ENCODE measurements around the gene FEV.

Gene FEV

DNA sequence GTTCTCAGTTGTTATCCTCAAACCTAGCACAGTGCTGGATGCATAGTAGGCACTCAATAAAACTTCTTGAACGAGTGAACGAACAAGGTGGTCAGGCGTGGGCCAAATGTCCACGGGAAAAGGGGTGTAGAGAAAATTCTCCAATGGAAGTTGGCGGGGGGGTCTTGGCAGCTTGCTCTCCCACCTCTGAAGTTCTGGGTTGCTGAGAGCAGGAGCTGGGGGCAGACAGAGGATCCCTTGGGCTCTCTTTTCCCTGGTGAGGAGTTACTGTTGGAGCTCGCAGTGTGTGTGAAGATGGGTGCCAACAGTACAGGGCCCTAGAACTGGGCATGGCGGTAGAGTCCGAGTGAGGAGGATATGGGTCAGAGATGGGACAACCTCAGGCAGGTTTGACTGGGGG is 10.6 kb upstream of the FEV start:
- DNase-seq (ENCODE audit: insufficient read length, low spot score), result no peak
- FAIRE-seq, result no peak

DNA sequence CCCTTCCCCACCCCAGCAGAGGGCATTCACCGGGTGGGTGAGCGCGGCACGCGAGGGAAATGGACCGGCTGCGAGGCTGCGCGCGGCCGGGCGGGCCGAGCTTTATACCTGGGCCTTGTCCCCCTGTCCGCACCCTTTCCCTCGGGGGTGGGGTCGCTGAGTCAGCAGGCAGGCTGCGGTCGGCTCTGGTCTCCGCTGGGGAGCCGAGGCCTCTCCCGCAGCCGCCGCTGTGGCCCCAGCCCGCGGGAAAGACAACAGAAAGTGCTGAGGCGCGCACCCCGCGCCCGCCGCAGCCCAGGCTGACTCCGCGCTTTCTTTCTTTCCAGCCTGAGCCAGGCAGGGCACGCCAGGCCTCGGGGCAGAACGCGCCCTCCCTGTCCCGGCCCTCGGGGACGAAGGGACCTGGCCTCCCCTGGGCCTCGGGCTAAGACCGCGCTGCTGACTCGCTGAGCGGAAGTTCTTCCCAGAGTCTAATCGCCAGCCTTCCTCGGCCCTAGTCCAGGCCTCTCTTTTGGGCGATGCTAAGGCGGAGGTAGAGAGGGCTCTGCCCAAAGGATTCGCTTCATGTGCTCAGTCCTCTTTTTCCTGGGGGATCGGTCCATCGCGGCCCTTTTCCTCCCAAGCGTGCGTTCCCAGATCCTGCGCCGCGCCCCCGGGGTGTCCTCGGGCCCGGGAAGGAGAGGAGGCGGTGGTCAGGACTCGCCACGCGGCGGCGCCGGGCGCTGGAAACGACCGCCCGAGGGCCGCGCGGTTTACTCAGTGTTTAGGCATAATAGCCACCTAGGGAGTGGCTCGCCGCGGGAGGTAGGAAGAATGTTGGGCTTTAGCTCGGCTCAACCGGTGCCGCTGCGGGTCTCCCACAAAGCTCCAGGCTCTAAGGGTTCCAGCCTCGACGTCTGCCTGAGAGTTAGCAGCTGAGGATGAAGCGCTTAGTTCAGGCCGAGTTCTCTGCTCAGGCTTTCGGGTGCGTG is 8.6 kb upstream of the FEV start, which contains the start of gene CRYBA2:
CRYBA2 (minus strand) TSS at position 78 of the 971 bp plus-strand sequence. CDS start 246 bp downstream, outside the sequence.
- FAIRE-seq (no peak), DNase-seq (ENCODE audit: insufficient read length, low spot score) (no peak)

DNA sequence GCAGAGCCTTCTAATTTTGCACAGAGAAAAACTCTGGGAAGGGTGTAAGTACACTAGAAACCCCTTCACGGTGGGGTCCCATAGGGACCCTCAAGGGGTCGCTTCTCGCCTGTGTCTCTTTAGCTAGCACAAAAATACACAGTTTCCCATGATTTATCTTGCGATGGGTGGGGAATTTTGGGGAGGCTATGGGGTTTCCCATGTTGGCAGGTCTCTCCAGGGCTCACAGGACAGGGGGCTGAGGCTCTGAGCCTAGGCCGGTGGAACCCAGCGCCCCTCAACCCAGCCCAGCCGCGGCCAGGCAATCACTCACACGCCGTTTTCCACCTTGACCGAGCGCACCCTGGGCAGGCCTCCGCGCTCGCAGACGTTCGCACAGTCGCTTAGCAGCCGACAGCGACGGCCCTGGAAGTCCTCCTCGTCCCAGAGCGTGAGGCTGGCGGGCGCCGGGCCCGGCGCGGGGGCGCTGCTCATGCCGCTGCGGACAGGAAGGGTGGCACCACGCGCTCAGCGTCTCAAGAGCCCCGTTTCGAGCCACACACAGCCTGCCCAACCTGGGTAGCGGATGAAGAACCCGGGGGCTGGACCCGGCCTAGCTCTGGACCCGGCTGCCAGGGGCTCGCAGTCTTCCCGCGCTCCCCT is 7.8 kb upstream of the FEV start:
- DNase-seq (ENCODE audit: insufficient read length, low spot score), result no peak
- no peak for FAIRE-seq

DNA sequence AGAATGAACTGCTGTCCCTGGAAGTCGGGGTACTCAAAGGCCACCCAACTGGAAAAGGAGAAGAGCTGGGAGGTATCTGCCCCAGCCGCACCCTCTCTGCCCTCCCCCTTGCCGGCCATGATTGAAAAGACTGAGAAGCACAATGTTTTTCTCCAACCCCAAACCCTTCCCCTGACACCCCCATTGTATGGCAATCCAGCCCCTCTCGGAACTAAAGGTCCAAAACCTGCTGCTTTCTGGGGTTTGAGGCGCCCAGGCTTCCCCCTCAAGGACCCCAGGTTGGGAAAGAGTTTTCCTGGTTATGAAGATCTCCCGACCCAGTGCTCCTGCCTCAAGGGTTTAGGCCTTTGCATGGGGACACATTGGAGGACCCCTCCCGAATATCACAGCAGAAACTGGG is 7.2 kb upstream of the FEV start:
- no peak for DNase-seq (ENCODE audit: insufficient read length, low spot score)
- no peak for FAIRE-seq

DNA sequence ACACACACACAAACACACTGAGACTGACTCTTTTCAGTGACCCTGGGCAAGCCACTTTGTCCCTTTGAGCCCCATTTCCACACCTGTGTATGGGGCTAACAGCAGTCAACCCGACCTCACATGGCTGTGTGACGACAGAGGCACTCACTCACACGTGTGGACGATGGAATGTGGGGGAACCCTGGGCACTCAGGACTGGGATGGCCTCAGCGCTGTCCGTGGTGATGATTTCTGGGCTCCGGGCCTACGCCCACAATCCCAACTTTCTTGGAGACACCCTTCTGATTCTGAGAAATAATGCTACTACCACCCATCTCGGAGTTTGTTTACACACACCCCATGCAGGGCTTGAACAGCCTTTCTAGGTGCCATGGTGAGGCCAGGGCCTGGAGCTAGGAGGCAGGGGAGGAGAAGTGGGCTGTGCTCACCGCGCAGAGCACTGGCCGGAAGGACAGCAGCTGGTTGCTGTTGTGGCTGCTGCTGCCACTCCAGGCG is 6.7 kb upstream of the FEV start:
- FAIRE-seq, result no peak
- no peak for DNase-seq (ENCODE audit: insufficient read length, low spot score)

DNA sequence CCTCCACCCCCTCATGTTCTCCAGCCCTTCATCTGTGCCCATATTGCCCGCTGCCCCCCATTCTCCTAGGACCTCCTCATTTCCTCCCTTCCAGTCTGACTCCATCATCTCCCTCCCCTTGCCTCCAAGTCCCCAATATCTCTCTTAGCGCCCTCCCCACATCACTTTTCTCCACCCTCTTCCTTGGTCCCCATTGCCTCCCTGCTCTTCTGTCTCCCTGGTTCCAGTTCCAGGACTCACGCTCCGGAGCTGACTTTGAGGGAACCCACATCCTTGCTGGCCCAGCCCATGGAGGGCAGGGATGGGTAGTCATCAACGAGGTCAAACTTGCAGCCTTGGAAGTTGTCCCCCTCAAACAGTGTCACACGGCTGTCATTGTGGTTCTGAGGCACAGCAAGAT is 5.6 kb upstream of the FEV start:
- no peak for DNase-seq (ENCODE audit: insufficient read length, low spot score)
- no peak for FAIRE-seq

DNA sequence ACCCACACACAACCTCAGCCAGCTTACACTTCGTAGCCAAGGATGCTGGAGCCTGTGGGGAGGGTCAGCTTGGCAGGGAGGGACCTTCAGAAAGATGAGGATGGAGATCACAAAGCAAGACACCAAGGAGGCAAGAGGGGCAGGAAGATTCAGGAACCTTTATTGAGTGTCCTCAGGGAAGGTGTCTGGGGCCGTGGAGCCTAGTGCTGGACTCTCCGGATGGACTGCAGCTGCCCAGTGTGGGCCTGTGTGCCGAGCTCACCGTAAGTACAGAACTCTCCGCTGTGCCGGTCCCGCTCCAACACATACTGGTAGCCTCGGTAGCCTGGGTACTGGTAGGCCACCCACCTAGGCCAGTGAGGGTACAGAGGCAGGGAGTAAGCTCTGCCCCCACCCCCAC is 5.1 kb upstream of the FEV start:
- FAIRE-seq (no peak), DNase-seq (ENCODE audit: insufficient read length, low spot score) (no peak)

DNA sequence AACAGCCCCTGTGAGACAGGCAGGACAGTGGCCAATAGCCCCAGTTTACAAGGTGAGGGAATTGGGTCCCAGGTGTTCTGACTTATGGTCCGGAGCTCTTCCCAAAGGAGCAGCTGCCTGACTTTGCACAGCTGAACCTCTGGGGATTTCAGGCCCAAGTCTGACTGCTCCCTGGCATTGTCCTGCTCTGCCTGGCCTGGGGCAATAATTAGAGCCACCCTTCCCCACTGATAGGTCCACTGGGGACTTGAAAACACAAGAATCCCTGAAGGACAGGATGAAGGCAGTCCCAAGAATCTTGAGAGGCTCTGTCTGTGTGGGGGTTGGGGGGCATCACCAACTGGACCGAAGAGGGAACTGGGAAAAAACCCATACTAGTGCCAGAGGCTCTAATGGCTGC is 3.7 kb upstream of the FEV start:
- FAIRE-seq (no peak), DNase-seq (ENCODE audit: insufficient read length, low spot score) (no peak)

DNA sequence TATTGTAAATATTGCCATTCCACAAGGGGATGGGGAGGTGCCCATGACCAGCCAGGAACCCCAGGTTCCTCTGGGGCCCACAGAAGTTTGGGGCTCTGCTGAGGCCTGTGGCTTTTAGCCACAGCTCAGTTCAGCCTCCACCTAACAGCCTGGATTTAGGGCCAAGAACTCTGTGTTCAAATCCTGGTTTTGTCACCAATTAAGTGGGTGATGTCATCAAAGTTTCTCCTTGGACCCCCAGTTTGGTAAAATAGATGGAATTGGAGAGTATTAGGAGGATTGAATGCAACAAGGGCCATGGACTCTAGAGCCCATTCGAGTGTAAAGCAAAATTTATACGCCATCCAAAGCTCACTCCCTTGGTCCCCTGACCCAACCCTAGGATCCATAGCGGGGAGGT is 3.2 kb upstream of the FEV start:
- FAIRE-seq, result no peak

DNA sequence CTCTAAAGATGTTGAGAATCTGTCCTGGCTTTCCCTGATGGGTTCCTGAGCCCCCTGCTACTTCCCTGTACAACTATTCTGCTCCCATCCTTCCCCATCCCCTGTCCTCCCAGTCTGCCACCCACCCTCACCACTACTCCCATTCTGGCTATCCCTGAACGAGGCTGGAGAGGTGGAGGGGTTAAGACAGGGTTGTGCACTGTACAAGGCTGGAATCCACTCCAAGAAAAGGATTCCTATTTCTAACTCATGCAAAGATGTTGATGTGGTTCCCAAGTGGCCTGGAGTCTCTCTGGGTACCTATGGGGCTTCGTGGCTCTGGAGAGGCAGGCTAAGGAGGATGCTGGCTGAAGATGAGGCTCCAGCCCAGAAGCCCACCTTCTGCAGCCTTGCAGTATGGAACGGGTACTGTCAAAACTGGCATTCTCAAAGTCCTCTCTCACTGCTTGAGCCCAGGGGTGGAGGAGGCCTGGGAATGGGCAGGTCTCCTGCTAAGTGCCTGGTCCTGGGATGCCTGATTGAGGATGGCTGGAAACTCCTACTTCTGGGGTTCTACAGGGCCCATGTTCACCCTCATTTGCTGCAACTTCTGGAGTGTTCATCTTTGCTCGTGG is 1.3 kb upstream of the FEV start:
- DNase-seq (ENCODE audit: insufficient read length, low spot score), result no peak
- FAIRE-seq, result no peak

More for the DNA sequence above, 3.2 kb upstream of the FEV start:
- no peak for DNase-seq (ENCODE audit: insufficient read length, low spot score)

DNA sequence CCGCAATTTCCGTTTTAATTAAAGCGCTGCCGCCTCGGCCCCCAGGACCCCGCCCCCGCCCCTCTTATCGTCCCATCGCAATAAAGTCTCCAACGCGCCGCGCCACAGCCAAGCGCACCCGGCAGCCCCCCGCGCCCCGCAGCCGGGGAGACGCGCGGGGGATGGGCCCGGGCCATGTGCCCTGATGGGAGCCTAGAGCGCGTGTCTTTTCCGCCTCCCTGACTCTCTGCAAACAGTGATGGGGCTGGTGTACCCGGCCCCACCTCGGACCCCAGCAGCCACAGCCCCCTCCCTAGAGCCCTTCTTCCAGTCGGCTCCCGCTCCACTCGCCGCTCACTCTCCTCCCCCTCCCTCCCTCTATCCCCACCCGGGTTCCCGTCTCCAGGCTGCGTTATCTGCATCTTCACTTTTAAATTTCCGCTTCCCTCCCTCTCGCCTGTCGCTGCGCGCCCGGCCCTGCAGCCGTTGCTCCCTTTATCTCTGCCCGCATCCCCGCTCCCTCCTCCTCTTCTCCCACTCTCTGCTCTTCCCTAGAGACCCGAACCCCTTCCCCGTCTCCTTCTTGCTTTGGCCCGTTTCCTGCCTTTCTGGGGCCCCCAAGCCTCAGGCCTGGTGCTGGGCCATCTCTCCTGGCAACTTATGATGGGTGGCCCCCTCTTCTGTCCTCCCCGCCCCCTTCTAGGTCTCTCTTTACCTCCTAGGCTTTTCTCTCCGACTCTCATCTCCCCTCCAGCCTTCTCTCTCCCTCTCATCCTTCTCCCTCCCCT is 524 bp upstream of the FEV start:
- FAIRE-seq (no peak), DNase-seq (ENCODE audit: insufficient read length, low spot score) (no peak)

DNA sequence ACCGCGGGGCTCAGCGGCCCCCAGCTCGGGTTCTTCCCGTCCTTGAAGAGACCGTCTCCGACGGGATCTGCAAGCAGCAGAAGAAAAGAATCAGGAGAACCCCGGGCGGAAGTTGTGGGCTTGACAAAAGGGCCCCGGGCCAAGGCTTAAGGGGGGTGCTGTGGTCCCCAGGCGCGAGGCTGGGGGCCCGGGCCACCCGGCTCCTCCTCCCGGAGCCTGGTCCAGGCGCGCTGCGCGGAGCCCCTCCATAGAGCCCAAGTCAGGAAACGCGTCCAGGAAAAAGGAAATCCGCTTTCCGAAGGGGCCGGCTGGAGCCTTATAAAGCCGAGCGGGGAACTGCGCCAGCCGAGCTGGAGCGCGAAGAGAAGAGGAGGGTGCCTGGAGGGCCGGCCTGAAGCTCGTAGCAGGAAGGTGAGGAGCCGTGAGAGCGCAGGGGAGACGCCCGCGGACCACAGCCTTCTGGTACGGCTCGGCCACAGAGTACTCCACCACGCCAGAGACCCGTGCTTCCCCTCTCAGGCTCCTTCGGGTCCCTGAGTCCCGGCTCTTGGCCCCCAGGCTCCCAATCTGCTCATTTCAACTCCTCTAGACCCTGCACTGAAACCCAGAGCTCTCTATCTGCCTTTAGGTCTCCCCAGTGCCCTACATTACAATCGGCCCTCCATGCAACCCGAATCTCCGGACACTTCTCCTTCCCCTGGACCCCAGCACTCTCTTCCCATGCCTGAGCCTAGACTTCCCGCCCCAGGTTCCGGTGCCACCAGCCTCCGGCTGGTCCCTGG is 554 bp downstream of the FEV start:
- DNase-seq (ENCODE audit: insufficient read length, low spot score) (no peak), FAIRE-seq (no peak)

DNA sequence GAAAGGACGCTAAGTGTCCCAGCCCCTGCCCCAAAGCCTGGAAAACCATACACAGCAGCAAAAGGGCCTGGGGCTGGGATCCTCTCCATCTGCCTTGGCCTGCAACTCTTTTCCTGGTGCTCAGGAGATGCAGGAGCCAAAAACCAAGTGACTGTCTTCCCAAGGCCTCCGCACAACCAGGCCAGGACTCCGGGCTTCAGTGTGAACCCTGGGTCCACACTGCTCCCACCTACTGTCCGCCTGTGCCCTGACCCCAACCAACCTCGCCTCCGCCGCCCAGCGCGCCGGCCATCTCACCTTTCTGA is 1.1 kb downstream of the FEV start:
- DNase-seq (ENCODE audit: insufficient read length, low spot score) (no peak), FAIRE-seq (no peak)

DNA sequence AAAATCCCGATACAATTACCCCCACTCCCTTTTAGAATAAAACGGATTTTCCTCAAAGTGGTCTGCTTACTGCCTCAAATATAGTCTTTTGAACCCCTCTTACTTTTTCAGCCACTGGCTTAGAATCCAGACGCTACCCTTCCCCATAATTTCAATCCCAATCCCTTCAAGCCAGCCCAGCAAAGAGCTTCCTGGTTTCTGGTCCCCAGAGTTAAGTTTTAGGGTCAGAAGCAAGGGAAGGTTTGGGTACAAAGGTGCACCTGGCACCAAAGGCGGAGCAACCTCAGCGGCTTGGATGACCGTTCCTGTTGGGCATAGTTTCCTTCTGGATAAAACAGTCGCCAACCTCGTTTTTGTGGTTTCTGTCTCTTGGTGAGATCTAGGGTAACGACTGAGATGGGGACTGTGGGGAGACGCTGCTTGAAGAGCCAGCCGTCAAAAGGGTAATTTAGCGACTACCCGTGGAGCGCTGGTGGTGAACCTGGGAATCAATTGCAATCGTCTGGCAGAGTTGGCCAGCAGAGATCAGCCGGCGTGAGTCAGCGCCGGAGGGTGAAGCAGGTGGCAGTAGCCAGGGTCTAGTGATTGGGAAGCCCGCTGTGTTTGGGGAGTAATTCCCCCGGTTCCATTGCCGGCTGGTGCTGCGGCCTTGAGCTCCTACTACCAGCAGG is 1.6 kb downstream of the FEV start:
- DNase-seq (ENCODE audit: insufficient read length, low spot score), result no peak

DNA sequence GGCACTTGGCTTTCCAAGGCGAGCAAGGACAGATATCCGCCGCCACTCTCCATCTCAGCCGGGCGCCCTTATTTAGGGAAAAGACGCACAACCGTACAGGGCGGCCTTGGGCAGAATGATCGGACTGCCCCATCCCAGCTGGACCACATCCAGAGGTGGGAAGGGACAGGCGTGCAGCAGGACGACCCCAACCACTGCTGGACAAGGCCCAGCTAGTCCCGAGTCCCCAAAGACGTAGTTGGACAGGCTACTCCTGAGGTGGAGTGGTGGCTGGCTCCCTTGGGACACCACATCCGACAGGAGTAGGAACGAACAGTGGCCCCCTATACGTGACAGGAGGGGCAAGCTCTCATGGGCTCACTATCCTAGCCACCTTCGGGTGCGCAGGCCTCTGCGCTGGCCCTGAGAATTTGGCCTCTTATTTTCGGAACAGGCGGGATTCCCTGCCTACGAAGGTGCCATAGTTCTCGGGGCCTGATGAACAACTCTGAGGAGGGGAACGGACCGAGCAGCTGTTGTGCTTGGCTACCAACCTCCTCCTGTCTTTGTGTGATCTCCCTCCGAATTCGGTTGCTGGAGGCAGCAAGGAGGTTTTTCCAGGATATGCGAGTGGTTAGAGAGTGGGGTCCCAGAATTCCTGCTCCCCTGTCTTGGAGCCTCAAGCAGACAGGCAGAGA is 2.3 kb downstream of the FEV start:
- no peak for FAIRE-seq
- no peak for DNase-seq (ENCODE audit: insufficient read length, low spot score)

More for the DNA sequence above, 1.6 kb downstream of the FEV start:
- FAIRE-seq, result no peak

DNA sequence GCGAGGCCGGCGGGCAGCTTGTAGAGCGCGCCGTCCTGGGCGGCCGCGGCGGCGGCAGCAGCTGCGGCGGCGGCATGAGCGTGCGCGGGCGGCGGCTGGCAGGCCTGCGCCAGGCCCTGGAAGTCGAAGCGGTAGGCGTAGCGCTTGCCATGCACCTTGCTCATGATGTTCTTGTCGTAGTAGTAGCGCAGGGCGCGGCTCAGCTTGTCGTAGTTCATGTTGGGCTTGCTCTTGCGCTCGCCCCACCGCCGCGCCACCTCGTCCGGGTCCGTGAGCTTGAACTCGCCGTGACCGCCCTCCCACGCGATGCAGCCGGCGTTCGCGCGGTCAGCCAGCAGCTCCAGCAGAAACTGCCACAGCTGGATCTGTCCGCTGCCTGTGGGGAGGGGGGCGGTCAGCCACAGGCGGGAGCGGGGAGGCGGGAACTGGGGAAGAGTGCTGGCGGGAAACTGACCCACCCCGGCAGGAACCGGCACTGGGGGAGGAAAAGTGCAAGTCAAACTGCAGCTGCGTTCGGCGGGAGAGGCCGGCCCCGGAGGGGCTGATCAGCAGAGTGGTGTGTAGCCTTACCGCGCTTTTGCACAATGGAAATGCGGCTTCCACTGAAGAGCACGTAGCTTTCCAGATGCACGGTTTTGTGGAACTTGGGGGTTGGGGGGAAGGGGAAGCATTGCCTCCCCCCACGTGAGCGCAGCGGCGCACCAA is 3.0 kb downstream of the FEV start:
- FAIRE-seq, result no peak
- no peak for DNase-seq (ENCODE audit: insufficient read length, low spot score)

DNA sequence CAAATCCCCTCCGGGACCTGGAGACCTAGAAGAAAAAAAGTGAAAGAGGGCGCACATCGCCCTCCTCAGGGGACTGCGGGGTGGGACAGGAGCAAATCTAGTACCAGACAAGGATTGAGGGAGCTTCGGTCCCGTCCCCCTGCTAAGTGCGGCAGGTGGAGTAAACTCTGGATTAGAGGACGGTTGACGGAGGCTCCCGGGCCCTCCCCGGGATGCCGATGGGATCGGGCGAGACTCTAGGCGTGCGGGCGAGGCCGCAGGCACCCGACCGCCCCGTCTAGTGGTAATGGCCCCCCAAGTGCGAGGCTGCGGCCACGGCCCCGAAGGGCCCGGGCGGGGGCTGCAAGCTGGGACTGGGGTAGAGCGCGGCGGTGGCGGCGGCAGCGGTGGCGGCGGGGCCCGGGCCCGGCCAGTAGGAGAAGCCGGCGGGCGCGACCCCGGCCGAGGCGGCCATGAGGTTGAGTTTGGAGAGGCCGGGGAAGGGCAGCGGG is 3.5 kb downstream of the FEV start:
- DNase-seq (ENCODE audit: insufficient read length, low spot score), result no peak
- FAIRE-seq, result no peak

DNA sequence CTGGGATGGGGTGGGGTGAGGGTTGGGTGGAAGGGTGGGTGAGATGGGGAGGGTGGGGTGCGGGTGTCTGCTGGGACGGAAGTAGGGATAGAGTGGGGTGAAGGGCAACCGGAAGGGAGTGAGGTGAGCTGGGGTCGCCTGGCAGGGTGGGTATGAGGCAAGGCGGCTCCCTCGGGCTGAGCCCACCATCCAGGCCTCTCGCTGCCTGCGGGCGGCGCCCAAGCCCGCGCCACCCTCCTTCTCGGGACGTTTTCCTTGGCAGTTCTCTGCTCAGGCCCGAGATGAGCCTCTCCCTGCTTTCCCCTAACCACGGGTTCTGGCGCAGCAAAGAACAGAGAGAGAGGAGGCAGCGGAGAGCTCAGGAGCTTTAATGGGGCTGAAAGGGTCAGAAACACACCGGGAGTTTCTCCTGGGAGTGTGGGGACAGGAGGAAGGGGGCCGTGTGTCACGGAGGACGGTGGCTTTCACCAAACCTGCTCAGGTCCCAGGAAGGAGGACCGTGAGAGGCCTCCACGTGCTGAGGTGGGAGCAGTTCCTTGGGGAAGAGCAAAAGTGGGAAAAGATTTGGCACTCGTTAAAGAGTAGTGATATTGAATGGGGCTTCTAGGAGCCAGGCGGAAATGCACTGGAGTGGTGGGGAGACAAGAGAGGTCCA is 4.1 kb downstream of the FEV start:
- DNase-seq (ENCODE audit: insufficient read length, low spot score) (no peak), FAIRE-seq (no peak)
